ENCODE results near the gene ZNF749. TPM values are rescaled to one million over a fixed set of nuclear protein-coding genes. Genes with fewer than 3 reads are reported as not detected.
"Not testable (repeated sequence)": the region's sequence is repeated elsewhere in the genome, so short reads cannot be mapped to it uniquely, and the experiment has no call there.

Gene ZNF749
- total and polyA plus RNA-seq, 2 experiments from 2014 or later, result 11.8 to 28.8 TPM

DNA sequence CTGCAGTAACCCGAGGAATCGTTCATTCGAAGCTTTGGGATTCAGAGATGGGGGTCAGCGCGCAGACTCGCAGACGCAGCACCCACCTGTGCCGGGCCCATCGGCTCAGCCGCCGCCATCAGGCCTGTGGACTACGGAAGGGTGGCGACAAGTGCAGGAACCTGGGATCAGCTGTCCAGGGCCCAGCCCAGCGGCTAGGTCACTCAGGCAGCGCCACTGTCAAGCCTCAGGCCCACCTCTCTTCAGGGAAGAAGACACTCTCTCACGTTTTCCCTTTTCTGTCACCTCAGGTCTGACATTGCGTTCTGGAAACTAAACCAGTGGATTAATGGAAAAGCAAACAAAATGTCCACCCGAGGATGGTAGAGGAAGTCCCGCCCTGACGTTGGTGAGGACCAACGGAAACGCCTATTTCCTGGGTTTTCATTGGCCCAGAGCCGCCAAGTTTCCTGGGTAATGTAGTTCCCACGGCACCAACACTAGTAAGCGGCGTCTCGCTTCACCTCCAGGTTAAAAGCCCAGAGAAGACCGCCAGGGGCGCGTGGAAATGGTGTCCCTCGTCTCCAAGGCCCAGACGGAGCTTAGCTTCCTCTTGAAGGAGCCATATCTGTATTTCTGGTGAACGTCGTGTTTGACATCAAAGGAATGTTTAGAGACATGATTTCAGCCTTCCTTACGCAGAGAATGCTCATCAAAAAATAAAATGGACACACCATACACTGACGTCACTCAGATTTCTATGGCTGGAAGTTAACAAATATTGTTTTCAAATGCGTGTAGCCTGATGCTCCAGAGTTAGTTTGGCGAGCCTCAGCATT is 42.3 kb downstream of the ZNF749 start, which contains the start of gene ZNF772:
Gene ZNF772, minus strand, starts transcription at position 376 of the 818 bp plus-strand sequence. Its CDS starts 257 bp downstream, at position 119.
- DNase-seq (ENCODE audit: low read depth in 1 of 2, low spot score in 1 of 2), result peak; percentile 96 to 97
- Histone ChIP-seq H3K36me3 (peaks cover 23% of the 10 kb centered on the region), H3K4me3 (peak within 1 kb of the TSS; percentile 64), H3K9me3 (ENCODE audit: low read depth) (peaks cover 8% of the 10 kb centered on the region), H3K4me1 (ENCODE audit: low read depth) (no peaks in the 10 kb centered on the region), H3K27ac (peak within 1 kb of the TSS; percentile 86), H3K27me3 (no peaks in the 10 kb centered on the region)
- TF ChIP-seq, protein P1, sequence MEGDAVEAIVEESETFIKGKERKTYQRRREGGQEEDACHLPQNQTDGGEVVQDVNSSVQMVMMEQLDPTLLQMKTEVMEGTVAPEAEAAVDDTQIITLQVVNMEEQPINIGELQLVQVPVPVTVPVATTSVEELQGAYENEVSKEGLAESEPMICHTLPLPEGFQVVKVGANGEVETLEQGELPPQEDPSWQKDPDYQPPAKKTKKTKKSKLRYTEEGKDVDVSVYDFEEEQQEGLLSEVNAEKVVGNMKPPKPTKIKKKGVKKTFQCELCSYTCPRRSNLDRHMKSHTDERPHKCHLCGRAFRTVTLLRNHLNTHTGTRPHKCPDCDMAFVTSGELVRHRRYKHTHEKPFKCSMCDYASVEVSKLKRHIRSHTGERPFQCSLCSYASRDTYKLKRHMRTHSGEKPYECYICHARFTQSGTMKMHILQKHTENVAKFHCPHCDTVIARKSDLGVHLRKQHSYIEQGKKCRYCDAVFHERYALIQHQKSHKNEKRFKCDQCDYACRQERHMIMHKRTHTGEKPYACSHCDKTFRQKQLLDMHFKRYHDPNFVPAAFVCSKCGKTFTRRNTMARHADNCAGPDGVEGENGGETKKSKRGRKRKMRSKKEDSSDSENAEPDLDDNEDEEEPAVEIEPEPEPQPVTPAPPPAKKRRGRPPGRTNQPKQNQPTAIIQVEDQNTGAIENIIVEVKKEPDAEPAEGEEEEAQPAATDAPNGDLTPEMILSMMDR (IDR thresholded peaks at IDR 0.05; ENCODE audit: low read depth, low read length), result peak; percentile 77

DNA sequence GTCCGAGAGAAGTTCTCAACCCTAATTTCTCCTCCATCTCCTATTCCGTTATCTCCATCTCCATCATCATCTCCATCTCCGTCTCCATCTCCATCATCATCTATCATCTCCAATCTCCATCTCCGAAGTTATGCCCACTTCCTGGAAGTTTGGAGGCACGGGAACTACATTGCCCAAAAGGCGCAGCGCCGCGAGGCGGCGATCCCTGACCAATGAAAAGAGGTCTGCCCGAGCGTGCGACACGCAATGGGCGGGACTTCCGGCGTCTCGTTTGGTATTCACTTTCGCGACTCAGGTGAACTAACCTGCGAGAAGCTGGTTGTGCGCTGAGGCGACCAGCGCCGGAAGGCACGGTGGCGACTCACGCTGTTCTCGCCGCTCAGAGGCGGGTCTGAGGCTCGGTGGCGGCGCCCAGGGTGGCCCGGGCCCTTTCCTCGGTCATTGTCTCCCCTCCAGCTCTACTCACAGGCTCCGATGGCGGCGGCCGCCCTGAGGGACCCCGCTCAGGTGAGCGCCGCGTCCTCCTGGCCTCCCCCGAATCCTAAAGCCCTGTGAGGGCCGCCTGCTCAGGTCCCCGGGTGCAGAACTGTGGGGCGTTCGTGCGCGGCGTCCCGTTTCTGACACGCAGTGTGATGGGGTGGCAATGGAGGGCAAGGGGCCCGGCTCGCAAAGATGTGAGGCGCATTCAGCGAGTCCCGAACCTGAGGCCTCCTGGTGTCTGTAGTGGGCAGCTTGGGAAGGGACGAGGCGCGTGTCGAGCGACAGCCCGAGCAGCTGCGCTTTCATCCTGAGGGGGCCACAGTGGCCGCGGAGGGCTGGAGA is 52.6 kb downstream of the ZNF749 start, which contains the start of gene ZNF419:
Gene ZNF419, plus strand, starts transcription at position 274 of the 822 bp plus-strand sequence. Its CDS starts 201 bp downstream, at position 475.
- H3K4me1 ChIP-seq (ENCODE audit: low read depth); H3K36me3 ChIP-seq; H3K27me3 ChIP-seq; H3K9me3 ChIP-seq (ENCODE audit: low read depth): not testable (repeated sequence)
- Histone ChIP-seq H3K4me3 (peak within 1 kb of the TSS; percentile 64), H3K27ac (peak within 1 kb of the TSS; percentile 28)
- TF ChIP-seq, protein P1 (IDR thresholded peaks at IDR 0.05; ENCODE audit: low read depth, low read length), result peak; percentile 22
- DNase-seq (ENCODE audit: low read depth in 1 of 2, low spot score in 1 of 2), result peak; percentile 82 to 92

DNA sequence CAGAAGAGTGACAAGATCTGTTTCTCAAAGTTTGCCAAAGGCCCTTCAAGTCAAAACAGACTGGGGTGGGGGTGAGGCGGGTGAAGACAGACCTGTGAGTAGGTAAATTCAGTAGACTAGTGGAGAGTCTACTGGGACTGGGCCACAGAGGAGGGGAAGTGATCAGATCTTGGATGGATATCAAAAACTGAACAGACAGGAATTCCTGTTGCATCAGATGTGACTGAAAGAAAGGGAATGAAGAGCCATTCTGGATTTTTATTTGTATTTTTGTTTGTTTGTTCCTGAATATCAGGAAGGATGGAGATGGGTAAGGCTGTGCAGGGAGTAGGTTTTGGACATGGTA is 53.1 kb downstream of the ZNF749 start:
- H3K36me3 ChIP-seq; H3K27me3 ChIP-seq; H3K27ac ChIP-seq; H3K4me3 ChIP-seq; H3K9me3 ChIP-seq (ENCODE audit: low read depth); H3K4me1 ChIP-seq (ENCODE audit: low read depth): not testable (repeated sequence)
- DNase-seq (ENCODE audit: low read depth in 1 of 2, low spot score in 1 of 2), result peak in 1 of 2 donors; percentile 48

Other genes with a start within 250 kb of the ZNF749 start
- gene ZNF264, start 243.8 kb upstream of the ZNF749 start, total RNA-seq, result 29.1 and 50.5 TPM in 2 replicates
- gene ZNF264, start 243.8 kb upstream of the ZNF749 start, polyA plus RNA-seq, result 2.9 and 3.8 TPM in 2 replicates
- 0.46 and 1.3 TPM in 2 replicates for gene AURKC, start 204.3 kb upstream of the ZNF749 start, total RNA-seq
- gene AURKC, start 204.3 kb upstream of the ZNF749 start, polyA plus RNA-seq, result 2.9 TPM in 1 of 2 replicates, not detected in the other
- 13.7 and 20.2 TPM in 2 replicates for gene ZNF805, start 194.7 kb upstream of the ZNF749 start, total RNA-seq
- 4.8 TPM in 2 replicates for gene ZNF805, start 194.7 kb upstream of the ZNF749 start, polyA plus RNA-seq
- 28.0 and 59.4 TPM in 2 replicates for gene ZNF460, start 154.8 kb upstream of the ZNF749 start, total RNA-seq
- gene ZNF460, start 154.8 kb upstream of the ZNF749 start, polyA plus RNA-seq, result 1.8 and 5.9 TPM in 2 replicates
- 9.9 and 12.3 TPM in 2 replicates for gene ZNF543, start 114.9 kb upstream of the ZNF749 start, total RNA-seq
- gene ZNF543, start 114.9 kb upstream of the ZNF749 start, polyA plus RNA-seq, result 3.4 and 7.3 TPM in 2 replicates
- gene ZNF304, start 84.1 kb upstream of the ZNF749 start, total RNA-seq, result 8.0 and 9.0 TPM in 2 replicates
- gene ZNF304, start 84.1 kb upstream of the ZNF749 start, polyA plus RNA-seq, result 6.2 and 6.7 TPM in 2 replicates
- 15.1 and 26.4 TPM in 2 replicates for gene TRAPPC2B, start 71.8 kb upstream of the ZNF749 start, total RNA-seq
- 34.6 and 39.3 TPM in 2 replicates for gene TRAPPC2B, start 71.8 kb upstream of the ZNF749 start, polyA plus RNA-seq
- gene ZNF547, start 71.8 kb upstream of the ZNF749 start, total RNA-seq, result 1.8 and 7.2 TPM in 2 replicates
- 0.65 and 0.66 TPM in 2 replicates for gene ZNF547, start 71.8 kb upstream of the ZNF749 start, polyA plus RNA-seq
- 37.9 and 38.2 TPM in 2 replicates for gene ZNF548, start 45.5 kb upstream of the ZNF749 start, total RNA-seq
- gene ZNF548, start 45.5 kb upstream of the ZNF749 start, polyA plus RNA-seq, result 11.4 and 15.9 TPM in 2 replicates
- 5.8 and 13.0 TPM in 2 replicates for gene ZNF17, start 24.2 kb upstream of the ZNF749 start, total RNA-seq
- 4.2 and 7.1 TPM in 2 replicates for gene ZNF17, start 24.2 kb upstream of the ZNF749 start, polyA plus RNA-seq
- 1.2 and 2.3 TPM in 2 replicates for gene VN1R1, start 21.8 kb downstream of the ZNF749 start, total RNA-seq
- 2.9 and 4.1 TPM in 2 replicates for gene VN1R1, start 21.8 kb downstream of the ZNF749 start, polyA plus RNA-seq
- 32.6 and 37.9 TPM in 2 replicates for gene ZNF772, start 42.2 kb downstream of the ZNF749 start, total RNA-seq
- gene ZNF772, start 42.2 kb downstream of the ZNF749 start, polyA plus RNA-seq, result 11.3 and 13.6 TPM in 2 replicates
- gene ZNF419, start 52.4 kb downstream of the ZNF749 start, total RNA-seq, result 14.0 and 36.2 TPM in 2 replicates
- 11.3 and 15.8 TPM in 2 replicates for gene ZNF419, start 52.4 kb downstream of the ZNF749 start, polyA plus RNA-seq
- gene ZNF773, start 64.6 kb downstream of the ZNF749 start, total RNA-seq, result 25.4 and 34.2 TPM in 2 replicates
- gene ZNF773, start 64.6 kb downstream of the ZNF749 start, polyA plus RNA-seq, result 12.4 and 13.3 TPM in 2 replicates
- 5.0 and 7.5 TPM in 2 replicates for gene ZNF549, start 92.0 kb downstream of the ZNF749 start, total RNA-seq
- gene ZNF549, start 92.0 kb downstream of the ZNF749 start, polyA plus RNA-seq, result 7.5 and 10.1 TPM in 2 replicates
- gene ZNF550, start 124.5 kb downstream of the ZNF749 start, total RNA-seq, result 42.6 and 62.4 TPM in 2 replicates
- 9.8 and 9.9 TPM in 2 replicates for gene ZNF550, start 124.5 kb downstream of the ZNF749 start, polyA plus RNA-seq
- 6.8 and 7.8 TPM in 2 replicates for gene ZNF416, start 143.6 kb downstream of the ZNF749 start, total RNA-seq
- 6.2 and 7.6 TPM in 2 replicates for gene ZNF416, start 143.6 kb downstream of the ZNF749 start, polyA plus RNA-seq
- 16.0 and 18.2 TPM in 2 replicates for gene ZIK1, start 148.8 kb downstream of the ZNF749 start, total RNA-seq
- gene ZIK1, start 148.8 kb downstream of the ZNF749 start, polyA plus RNA-seq, result 11.7 and 13.9 TPM in 2 replicates
- 7.1 and 9.3 TPM in 2 replicates for gene ZNF530, start 164.6 kb downstream of the ZNF749 start, total RNA-seq
- 6.4 and 6.5 TPM in 2 replicates for gene ZNF530, start 164.6 kb downstream of the ZNF749 start, polyA plus RNA-seq
- 55.0 and 76.0 TPM in 2 replicates for gene ZNF134, start 178.9 kb downstream of the ZNF749 start, total RNA-seq
- gene ZNF134, start 178.9 kb downstream of the ZNF749 start, polyA plus RNA-seq, result 18.6 and 27.4 TPM in 2 replicates
- gene ZNF211, start 197.8 kb downstream of the ZNF749 start, total RNA-seq, result 25.4 and 30.0 TPM in 2 replicates
- 22.6 and 38.5 TPM in 2 replicates for gene ZNF211, start 197.8 kb downstream of the ZNF749 start, polyA plus RNA-seq
- gene ZSCAN4, start 233.6 kb downstream of the ZNF749 start, total RNA-seq, result not detected in 2 replicates
- gene ZSCAN4, start 233.6 kb downstream of the ZNF749 start, polyA plus RNA-seq, result not detected in 2 replicates
- 9.9 and 11.8 TPM in 2 replicates for gene ZNF551, start 246.7 kb downstream of the ZNF749 start, total RNA-seq
- gene ZNF551, start 246.7 kb downstream of the ZNF749 start, polyA plus RNA-seq, result 4.0 and 4.4 TPM in 2 replicates

Measured in cardiac muscle cell (in vitro differentiated cells and primary cell).